Right lobe of liver (tissue), 6 donors: ENCODE results near the gene DAPK2. TPM values are rescaled to one million over a fixed set of nuclear protein-coding genes. Genes with fewer than 3 reads are reported as not detected.

Experiments
- ATAC-seq, 4 donors: fragments of 200-7000 bp; cut with Tn5 transposase; one replicate each; pipeline ENCODE4 v1.9.1; 2020; ENCODE audit warnings: mild to moderate bottlenecking in 4 of 4, moderate library complexity in 4 of 4
- DNase-seq, 3 donors: peaks; one replicate each; pipeline ENCODE4 v3.0.0-alpha.2; 2020
- H3K27ac ChIP-seq, 3 donors: fragments of 200-600 bp; one replicate each; pipeline ENCODE4 v1.8.0; 2022
- H3K27me3 ChIP-seq, 2 donors: fragments of 200-600 bp; one replicate each; pipeline ENCODE4 v1.8.0; 2022
- H3K36me3 ChIP-seq, 4 donors: fragments of 200-600 bp; sonication (generic) in 1 of 4; one replicate each; pipeline versions ENCODE4 v1.5.1 to v1.8.0; 2017 to 2022; ENCODE audit warnings: control low read depth in 1 of 4
- H3K4me1 ChIP-seq, 4 donors: fragments of 200-600 bp; sonication (generic) in 1 of 4; one replicate each; pipeline versions ENCODE4 v1.5.1 to v1.8.0; 2017 to 2022; ENCODE audit warnings: control low read depth in 1 of 4
- H3K4me3 ChIP-seq, 3 donors: fragments of 200-600 bp; one replicate each; pipeline ENCODE4 v1.8.0; 2022
- H3K9me3 ChIP-seq, 4 donors: fragments of 200-600 bp; sonication (generic) in 1 of 4; one replicate each; pipeline versions ENCODE4 v1.5.1 to v1.8.0; 2017 to 2022; ENCODE audit warnings: control low read depth in 1 of 4
- POLR2A ChIP-seq: fragments of 450-650 bp; IDR thresholded peaks from one replicate; pipeline ENCODE4 v1.6.1; 2017; ENCODE audit warnings: antibody characterized with exemption, mild to moderate bottlenecking
- WGBS: methylation state at CpG from one replicate; pipeline ENCODE4 v1.1.6; 2018; ENCODE audit warnings: low coverage, low lambda C conversion rate; ENCODE audit not compliant: insufficient coverage; ENCODE audit errors: missing lambda C conversion rate; 5-methylcytosine and 5-hydroxymethylcytosine counted together
- intact Hi-C, 2 donors: fragments of 100-400 bp; cut with DNase I; formaldehyde crosslinking; loops; one replicate each; pipeline versions ENCODE4 v1.11.2 to v1.14.1; 2022
- total RNA-seq, 6 experiments: library from RNA; depleted of rRNA in 2 of 6; stranded (reverse); fragments of >200 nt in 2 of 6; fragmentation: NEBNext Ultra II Directional in 3 of 6; extraction: Animal tissue kit (Norgen Biotek cat#: 25700) in 3 of 6; gene quantifications; one replicate each; pipeline versions ENCODE4 v1.1.0 to v1.2.4, GENCODE V29; 2016 to 2023
- TF ChIP-seq, protein P1 (sequence below), 4 donors: fragments of 200-600 bp in 3 of 4; fragments of 450-650 bp in 1 of 4; IDR thresholded peaks; one replicate each; pipeline versions ENCODE4 v1.5.1 to v1.8.0; 2016 to 2022; ENCODE audit warnings: antibody characterized with exemption in 4 of 4, mild to moderate bottlenecking in 2 of 4
- donor health status: DM: no; HTN: yes; CAD: no.
- donor health status: DM: no; HTN: no; CAD: no.
- donor health status: DM: no; HTN: no; CAD: no.
- donor health status: DM: no; HTN: yes; CAD: no.
- donor health status: DM: no; HTN: yes; CAD: no.

DAPK2 gene
- total RNA-seq, 6 experiments from 2014 or later = 1.5 to 11.5 (median 4.7) TPM

DNA sequence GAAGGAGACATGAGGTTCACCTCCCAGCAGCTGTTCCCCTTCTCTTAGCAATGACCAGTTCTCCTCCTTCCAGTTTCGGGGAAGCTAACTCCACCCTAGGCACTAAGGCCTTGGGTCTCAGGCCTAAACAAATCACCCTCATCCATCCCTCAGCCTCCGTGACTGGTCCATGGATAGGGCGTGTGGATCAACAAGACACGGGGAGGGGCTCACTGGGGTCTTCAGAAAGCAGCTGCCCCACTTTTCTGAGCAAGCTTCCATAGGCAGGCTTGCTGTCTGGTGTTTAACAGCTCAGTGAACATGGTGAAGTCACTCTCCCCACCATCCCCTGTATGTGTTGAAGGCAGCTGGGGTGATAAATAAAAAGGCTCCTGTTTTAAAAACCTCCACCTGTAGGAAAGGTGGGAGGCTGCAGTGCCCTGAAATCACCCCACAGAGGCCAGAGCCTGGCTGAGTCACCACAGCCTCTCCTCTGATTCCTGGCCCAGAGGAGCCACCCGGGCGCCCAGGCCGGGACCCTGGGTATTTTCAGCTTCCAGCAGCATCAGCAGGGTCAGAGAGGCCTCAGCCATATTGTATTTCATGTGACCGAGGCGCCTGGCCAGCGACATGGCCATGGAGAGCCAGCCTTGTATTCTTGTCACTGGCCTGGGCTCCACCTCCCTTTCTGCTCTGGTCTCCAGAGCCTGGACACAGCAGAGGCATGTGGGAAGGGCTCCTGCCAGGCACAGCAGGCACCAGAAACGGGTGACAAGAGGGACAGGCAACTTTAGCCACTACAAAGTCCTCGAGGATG is 152.2 kb downstream of the DAPK2 start:
- ATAC-seq = no peak
- H3K9me3 ChIP-seq = no peaks in the 10 kb centered on the region
- H3K4me1 ChIP-seq = peaks cover 0 to 35% (median 3%) of the 10 kb centered on the region in 4 donors
- H3K36me3 ChIP-seq = no peaks in the 10 kb centered on the region
- no peak overlapping the region for H3K27ac ChIP-seq
- intact Hi-C loops = loop anchor here (10.0 kb wide), 2 partner anchors 51 to 149 kb away; no protein-coding TSS in a partner anchor
- H3K27me3 ChIP-seq = no peaks in the 10 kb centered on the region
- TF ChIP-seq, protein P1, sequence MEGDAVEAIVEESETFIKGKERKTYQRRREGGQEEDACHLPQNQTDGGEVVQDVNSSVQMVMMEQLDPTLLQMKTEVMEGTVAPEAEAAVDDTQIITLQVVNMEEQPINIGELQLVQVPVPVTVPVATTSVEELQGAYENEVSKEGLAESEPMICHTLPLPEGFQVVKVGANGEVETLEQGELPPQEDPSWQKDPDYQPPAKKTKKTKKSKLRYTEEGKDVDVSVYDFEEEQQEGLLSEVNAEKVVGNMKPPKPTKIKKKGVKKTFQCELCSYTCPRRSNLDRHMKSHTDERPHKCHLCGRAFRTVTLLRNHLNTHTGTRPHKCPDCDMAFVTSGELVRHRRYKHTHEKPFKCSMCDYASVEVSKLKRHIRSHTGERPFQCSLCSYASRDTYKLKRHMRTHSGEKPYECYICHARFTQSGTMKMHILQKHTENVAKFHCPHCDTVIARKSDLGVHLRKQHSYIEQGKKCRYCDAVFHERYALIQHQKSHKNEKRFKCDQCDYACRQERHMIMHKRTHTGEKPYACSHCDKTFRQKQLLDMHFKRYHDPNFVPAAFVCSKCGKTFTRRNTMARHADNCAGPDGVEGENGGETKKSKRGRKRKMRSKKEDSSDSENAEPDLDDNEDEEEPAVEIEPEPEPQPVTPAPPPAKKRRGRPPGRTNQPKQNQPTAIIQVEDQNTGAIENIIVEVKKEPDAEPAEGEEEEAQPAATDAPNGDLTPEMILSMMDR (IDR thresholded peaks at IDR 0.05) = no peak
- TF ChIP-seq POLR2A = no peak
- no peak overlapping the region for H3K4me3 ChIP-seq
- WGBS = 88% methylated on average over 2 of the region's 12 CpGs
- DNase-seq = peak in 1 of 3 donors; percentile 37

GRCh38 chr15:63892794-63893441 is 153.4 kb downstream of the DAPK2 start:
- DNase-seq = peak in 1 of 3 donors; percentile 36
- Histone ChIP-seq H3K9me3 (no peaks in the 10 kb centered on the region), H3K27ac (no peak overlapping the region), H3K27me3 (no peaks in the 10 kb centered on the region), H3K4me3 (no peak overlapping the region), H3K4me1 (peaks cover 0 to 40% (median 6%) of the 10 kb centered on the region in 4 donors), H3K36me3 (no peaks in the 10 kb centered on the region)
- intact Hi-C loops = loop anchor here (10.0 kb wide), 2 partner anchors 52 to 148 kb away; no protein-coding TSS in a partner anchor
- TF ChIP-seq, protein P1 (IDR thresholded peaks at IDR 0.05) = no peak
- no peak for TF ChIP-seq POLR2A
- WGBS = 48% methylated on average over 9 of the region's 11 CpGs
- peak in 2 of 4 donors; percentile 1 to 5 for ATAC-seq

GRCh38 chr15:63891768-63892133 is 154.5 kb downstream of the DAPK2 start:
- H3K27ac ChIP-seq = no peak overlapping the region
- intact Hi-C loops = loop anchor here (10.0 kb wide), 2 partner anchors 53 to 147 kb away; no protein-coding TSS in a partner anchor
- no CpG with 5 or more reads among the region's 3 CpGs for WGBS

DNA sequence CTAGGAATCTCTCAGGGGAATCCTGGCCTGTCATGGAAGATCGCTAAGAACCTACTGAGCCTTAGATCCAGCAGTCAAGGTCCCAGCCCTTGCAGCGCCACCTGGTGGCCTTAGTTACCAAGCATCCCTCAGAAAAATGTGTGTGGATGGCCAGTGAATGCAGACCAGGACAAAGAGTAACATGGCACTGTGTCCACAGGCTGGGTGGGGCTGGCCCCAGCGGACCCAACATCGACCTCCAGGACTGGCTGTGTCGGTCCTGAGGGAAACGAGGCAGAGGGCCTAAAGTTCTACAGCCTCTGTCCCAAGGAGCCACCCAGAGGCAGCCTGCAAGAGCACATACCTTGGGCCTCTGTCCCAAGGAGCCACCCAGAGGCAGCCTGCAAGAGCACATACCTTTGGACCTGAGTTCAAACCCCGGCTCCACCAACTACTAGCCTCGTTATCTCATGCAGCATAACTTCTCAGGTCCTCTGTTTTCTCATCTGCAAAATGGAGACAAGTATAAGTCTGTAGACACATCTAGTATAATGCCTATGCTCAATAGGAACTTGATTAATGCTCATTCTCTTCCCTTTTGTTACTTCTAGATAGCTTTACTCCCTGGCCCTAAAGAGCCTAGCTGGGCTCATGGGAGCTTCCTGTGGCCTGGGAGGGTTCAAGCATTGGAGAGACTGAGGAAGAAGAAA is 155.1 kb downstream of the DAPK2 start:
- Histone ChIP-seq H3K4me3 (no peak overlapping the region), H3K27ac (no peak overlapping the region), H3K36me3 (no peaks in the 10 kb centered on the region), H3K27me3 (no peaks in the 10 kb centered on the region), H3K4me1 (peaks cover 0 to 32% (median 10%) of the 10 kb centered on the region in 4 donors), H3K9me3 (no peaks in the 10 kb centered on the region)
- no peak for TF ChIP-seq POLR2A
- TF ChIP-seq, protein P1 (IDR thresholded peaks at IDR 0.05) = peak; percentile 88 to 95 (median 90)
- peak; percentile 82 to 84 (median 83) for DNase-seq
- intact Hi-C loops = loop anchor here (10.0 kb wide), 2 partner anchors 54 to 146 kb away; no protein-coding TSS in a partner anchor
- WGBS = 22% methylated on average over 3 of the region's 8 CpGs
- ATAC-seq = peak; percentile 59 to 75 (median 71)

More at GRCh38 chr15:63891768-63892133, 154.5 kb downstream of the DAPK2 start:
- H3K27me3 ChIP-seq = no peaks in the 10 kb centered on the region
- no peak for TF ChIP-seq POLR2A
- TF ChIP-seq, protein P1 (IDR thresholded peaks at IDR 0.05) = no peak
- H3K4me1 ChIP-seq = peaks cover 0 to 37% (median 10%) of the 10 kb centered on the region in 4 donors
- ATAC-seq (no peak), DNase-seq (no peak)
- H3K9me3 ChIP-seq = no peaks in the 10 kb centered on the region
- no peak overlapping the region for H3K4me3 ChIP-seq
- no peaks in the 10 kb centered on the region for H3K36me3 ChIP-seq
